Sigmoid colon (tissue), 4 donors: ENCODE results near the gene GTSF1L.

Experiments used
- EP300 ChIP-seq, 4 donors: sonication (generic); formaldehyde crosslinking; IDR thresholded peaks; one replicate each; pipeline ENCODE4 v1.6.1; 2017; ENCODE audit warnings: antibody characterized with exemption in 4 of 4
- POLR2AphosphoS5 ChIP-seq, 4 donors: sonication (generic); formaldehyde crosslinking; IDR thresholded peaks; one replicate each; pipeline ENCODE4 v1.6.1; 2017; ENCODE audit warnings: antibody characterized with exemption in 4 of 4

GRCh38 chr20:43728686-43729255 lies 2.0 kb upstream of the GTSF1L start:
- TF ChIP-seq POLR2AphosphoS5 (IDR thresholded peaks at IDR 0.05) (no peak), EP300 (IDR thresholded peaks at IDR 0.05) (no peak)
